AG09319 (cell line): ENCODE data around the gene KIAA1217.

Source experiments
- DNase-seq: peaks from one replicate; pipeline ENCODE4 v3.0.0-alpha.2; 2010; ENCODE audit warnings: low read depth; ENCODE audit errors: extremely low read depth
- CTCF ChIP-seq: IDR thresholded peaks from 2 replicates; pipeline ENCODE4 v1.5.1; 2011; ENCODE audit warnings: low read depth, mild to moderate bottlenecking, inconsistent platforms, low read length, moderate library complexity

The KIAA1217 gene

GRCh38 chr10:24172909-24173308 is 36.0 kb upstream of the KIAA1217 start:
- DNase-seq, result no peak
- no peak for TF ChIP-seq CTCF

GRCh38 chr10:24174014-24174413 is 34.9 kb upstream of the KIAA1217 start:
- no peak for TF ChIP-seq CTCF
- no peak for DNase-seq

- DNase-seq, result no peak
Measured at GRCh38 chr10:24176658-24177057, 32.3 kb upstream of the KIAA1217 start.

GRCh38 chr10:24177636-24178035 is 31.3 kb upstream of the KIAA1217 start:
- no peak for TF ChIP-seq CTCF
- no peak for DNase-seq

More at GRCh38 chr10:24176658-24177057, 32.3 kb upstream of the KIAA1217 start:
- TF ChIP-seq CTCF, result no peak

GRCh38 chr10:24180891-24181290 is 28.0 kb upstream of the KIAA1217 start:
- no peak for TF ChIP-seq CTCF
- no peak for DNase-seq

- TF ChIP-seq CTCF, result no peak
- DNase-seq, result no peak
Measured at GRCh38 chr10:24184455-24184854, 24.5 kb upstream of the KIAA1217 start.

GRCh38 chr10:24193330-24193729 is 15.6 kb upstream of the KIAA1217 start:
- DNase-seq, result no peak
- TF ChIP-seq CTCF, result no peak

- no peak for DNase-seq
Measured at GRCh38 chr10:24197263-24197662, 11.7 kb upstream of the KIAA1217 start.

More at GRCh38 chr10:24197263-24197662, 11.7 kb upstream of the KIAA1217 start:
- TF ChIP-seq CTCF, result no peak
